Measurements from ENCODE around the gene TOR3A. TPM values are rescaled to one million over a fixed set of nuclear protein-coding genes. Genes with fewer than 3 reads are reported as not detected.

The TOR3A gene
- total and polyA plus RNA-seq, 2 donors (not counting 1 experiment from before 2014, with no cell fraction given) = 24.0 to 62.1 TPM

- Histone ChIP-seq H3K27me3 (ENCODE audit: control insufficient read depth, insufficient read depth, low read length) (no peaks in the 10 kb centered on the region), H3K4me3 (replicated peaks in 1 of 4; ENCODE audit: control extremely low read depth in 1 of 4, insufficient read depth in 1 of 4, low read depth in 3 of 4, low read length in 4 of 4) (no peak overlapping the region), H3K9me3 (ENCODE audit: control insufficient read depth, insufficient read depth, low read depth, low read length) (no peaks in the 10 kb centered on the region), H3K27ac (ENCODE audit: insufficient read depth, low read length) (peak overlapping the region; percentile 98), H3K36me3 (ENCODE audit: control insufficient read depth, insufficient read depth, low read length) (no peaks in the 10 kb centered on the region), H3K9ac (ENCODE audit: insufficient read depth, low read length) (no peak overlapping the region), H3K4me1 (ENCODE audit: control insufficient read depth, extremely low read depth, insufficient read depth, low read length) (peaks cover 5% of the 10 kb centered on the region), H4K20me1 (ENCODE audit: control insufficient read depth, extremely low read depth, insufficient read depth, low read length) (no peaks in the 10 kb centered on the region), H3K4me2 (ENCODE audit: extremely low read depth, insufficient read depth, low read length) (no peak overlapping the region), H3K79me2 (ENCODE audit: control insufficient read depth, insufficient read depth, low read length) (peaks cover 38% of the 10 kb centered on the region), H2AFZ (ENCODE audit: low read length) (no peak overlapping the region)
- TF ChIP-seq EZH2 (IDR thresholded peaks at IDR 0.05; ENCODE audit: low read length, missing control alignments) = no peak
- TF ChIP-seq, protein P1, sequence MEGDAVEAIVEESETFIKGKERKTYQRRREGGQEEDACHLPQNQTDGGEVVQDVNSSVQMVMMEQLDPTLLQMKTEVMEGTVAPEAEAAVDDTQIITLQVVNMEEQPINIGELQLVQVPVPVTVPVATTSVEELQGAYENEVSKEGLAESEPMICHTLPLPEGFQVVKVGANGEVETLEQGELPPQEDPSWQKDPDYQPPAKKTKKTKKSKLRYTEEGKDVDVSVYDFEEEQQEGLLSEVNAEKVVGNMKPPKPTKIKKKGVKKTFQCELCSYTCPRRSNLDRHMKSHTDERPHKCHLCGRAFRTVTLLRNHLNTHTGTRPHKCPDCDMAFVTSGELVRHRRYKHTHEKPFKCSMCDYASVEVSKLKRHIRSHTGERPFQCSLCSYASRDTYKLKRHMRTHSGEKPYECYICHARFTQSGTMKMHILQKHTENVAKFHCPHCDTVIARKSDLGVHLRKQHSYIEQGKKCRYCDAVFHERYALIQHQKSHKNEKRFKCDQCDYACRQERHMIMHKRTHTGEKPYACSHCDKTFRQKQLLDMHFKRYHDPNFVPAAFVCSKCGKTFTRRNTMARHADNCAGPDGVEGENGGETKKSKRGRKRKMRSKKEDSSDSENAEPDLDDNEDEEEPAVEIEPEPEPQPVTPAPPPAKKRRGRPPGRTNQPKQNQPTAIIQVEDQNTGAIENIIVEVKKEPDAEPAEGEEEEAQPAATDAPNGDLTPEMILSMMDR (conservative IDR thresholded peaks at IDR 0.05 in 1 of 2, IDR thresholded peaks at IDR 0.05 in 1 of 2; ENCODE audit: low read depth in 1 of 2, low read length in 2 of 2) = no peak
- peak in 1 of 2 donors; percentile 30 for DNase-seq (ENCODE audit: low read depth in 2 of 2)
These were observed 62.8 kb downstream of the TOR3A start for GRCh38 chr1:179144626-179145025.

GRCh38 chr1:179145521-179145920 is 63.7 kb downstream of the TOR3A start:
- Histone ChIP-seq H3K9ac (ENCODE audit: insufficient read depth, low read length) (no peak overlapping the region), H2AFZ (ENCODE audit: low read length) (no peak overlapping the region), H3K79me2 (ENCODE audit: control insufficient read depth, insufficient read depth, low read length) (peaks cover 29% of the 10 kb centered on the region), H4K20me1 (ENCODE audit: control insufficient read depth, extremely low read depth, insufficient read depth, low read length) (no peaks in the 10 kb centered on the region), H3K4me2 (ENCODE audit: extremely low read depth, insufficient read depth, low read length) (no peak overlapping the region), H3K36me3 (ENCODE audit: control insufficient read depth, insufficient read depth, low read length) (no peaks in the 10 kb centered on the region), H3K4me3 (replicated peaks in 1 of 4; ENCODE audit: control extremely low read depth in 1 of 4, insufficient read depth in 1 of 4, low read depth in 3 of 4, low read length in 4 of 4) (no peak overlapping the region), H3K4me1 (ENCODE audit: control insufficient read depth, extremely low read depth, insufficient read depth, low read length) (peaks cover 5% of the 10 kb centered on the region), H3K9me3 (ENCODE audit: control insufficient read depth, insufficient read depth, low read depth, low read length) (no peaks in the 10 kb centered on the region), H3K27me3 (ENCODE audit: control insufficient read depth, insufficient read depth, low read length) (no peaks in the 10 kb centered on the region), H3K27ac (ENCODE audit: insufficient read depth, low read length) (no peak overlapping the region)
- TF ChIP-seq EZH2 (IDR thresholded peaks at IDR 0.05; ENCODE audit: low read length, missing control alignments) = no peak
- TF ChIP-seq, protein P1 (conservative IDR thresholded peaks at IDR 0.05 in 1 of 2, IDR thresholded peaks at IDR 0.05 in 1 of 2; ENCODE audit: low read depth in 1 of 2, low read length in 2 of 2) = no peak
- DNase-seq (ENCODE audit: low read depth in 2 of 2) = no peak

Other genes with a start within 250 kb of the TOR3A start
- 4.1 and 7.2 TPM in 2 replicates for gene ANGPTL1, start 211.0 kb upstream of the TOR3A start, total RNA-seq
- 1.5 and 4.2 TPM in 2 replicates for gene ANGPTL1, start 211.0 kb upstream of the TOR3A start, polyA plus RNA-seq
- gene FAM20B, start 56.2 kb upstream of the TOR3A start, total RNA-seq = 32.9 and 45.2 TPM in 2 replicates
- gene FAM20B, start 56.2 kb upstream of the TOR3A start, polyA plus RNA-seq = 32.0 and 42.1 TPM in 2 replicates
- 33.9 and 85.4 TPM in 2 replicates for gene ABL2, start 147.6 kb downstream of the TOR3A start, total RNA-seq
- 32.7 and 36.1 TPM in 2 replicates for gene ABL2, start 147.6 kb downstream of the TOR3A start, polyA plus RNA-seq
- gene SOAT1, start 211.7 kb downstream of the TOR3A start, total RNA-seq = 31.1 and 50.5 TPM in 2 replicates
- 64.1 and 77.6 TPM in 2 replicates for gene SOAT1, start 211.7 kb downstream of the TOR3A start, polyA plus RNA-seq